NCI-H345 treated with DMSO at 0.1 percent for 48 hours (cell line): ENCODE results near the gene SLC22A14.
"Not testable (repeated sequence)": the region's sequence is repeated elsewhere in the genome, so short reads cannot be mapped to it uniquely, and the experiment has no call there.

Experiments used
- DNase-seq: peaks from one replicate; lab custom pipeline; 2025; ENCODE audit not compliant: unreplicated experiment; lab: John Stamatoyannopoulos, UW

The SLC22A14 gene, protein sequence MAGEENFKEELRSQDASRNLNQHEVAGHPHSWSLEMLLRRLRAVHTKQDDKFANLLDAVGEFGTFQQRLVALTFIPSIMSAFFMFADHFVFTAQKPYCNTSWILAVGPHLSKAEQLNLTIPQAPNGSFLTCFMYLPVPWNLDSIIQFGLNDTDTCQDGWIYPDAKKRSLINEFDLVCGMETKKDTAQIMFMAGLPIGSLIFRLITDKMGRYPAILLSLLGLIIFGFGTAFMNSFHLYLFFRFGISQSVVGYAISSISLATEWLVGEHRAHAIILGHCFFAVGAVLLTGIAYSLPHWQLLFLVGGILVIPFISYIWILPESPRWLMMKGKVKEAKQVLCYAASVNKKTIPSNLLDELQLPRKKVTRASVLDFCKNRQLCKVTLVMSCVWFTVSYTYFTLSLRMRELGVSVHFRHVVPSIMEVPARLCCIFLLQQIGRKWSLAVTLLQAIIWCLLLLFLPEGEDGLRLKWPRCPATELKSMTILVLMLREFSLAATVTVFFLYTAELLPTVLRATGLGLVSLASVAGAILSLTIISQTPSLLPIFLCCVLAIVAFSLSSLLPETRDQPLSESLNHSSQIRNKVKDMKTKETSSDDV

GRCh38 chr3:38281895-38282686 lies at the start of gene SLC22A14:
SLC22A14 (plus strand) TSS chr3:38282294; CDS start chr3:38306027, 23,733 bp downstream.
- DNase-seq: no peak

- no peak for DNase-seq
Observed at GRCh38 chr3:38232701-38233100, 49.4 kb upstream of the SLC22A14 start.

DNA sequence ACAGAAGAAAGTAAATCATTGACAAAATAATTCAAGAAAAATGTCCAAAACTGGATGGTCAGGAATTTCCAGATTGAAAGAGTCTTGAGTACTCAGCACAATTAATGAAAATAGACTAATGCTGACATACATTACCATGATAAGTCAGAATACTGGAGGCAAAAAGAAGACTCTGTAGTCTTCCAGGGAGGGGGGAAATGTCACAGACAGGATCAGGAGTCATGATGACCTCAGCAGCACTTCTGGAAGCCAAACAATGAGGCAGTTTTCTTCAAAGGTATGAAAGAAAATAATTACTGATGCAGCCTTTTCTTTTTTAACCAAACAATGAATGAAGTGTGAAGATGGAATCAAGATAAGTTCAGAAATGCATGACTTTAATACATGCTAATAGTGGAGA lies 46.6 kb upstream of the SLC22A14 start:
- no peak for DNase-seq

DNA sequence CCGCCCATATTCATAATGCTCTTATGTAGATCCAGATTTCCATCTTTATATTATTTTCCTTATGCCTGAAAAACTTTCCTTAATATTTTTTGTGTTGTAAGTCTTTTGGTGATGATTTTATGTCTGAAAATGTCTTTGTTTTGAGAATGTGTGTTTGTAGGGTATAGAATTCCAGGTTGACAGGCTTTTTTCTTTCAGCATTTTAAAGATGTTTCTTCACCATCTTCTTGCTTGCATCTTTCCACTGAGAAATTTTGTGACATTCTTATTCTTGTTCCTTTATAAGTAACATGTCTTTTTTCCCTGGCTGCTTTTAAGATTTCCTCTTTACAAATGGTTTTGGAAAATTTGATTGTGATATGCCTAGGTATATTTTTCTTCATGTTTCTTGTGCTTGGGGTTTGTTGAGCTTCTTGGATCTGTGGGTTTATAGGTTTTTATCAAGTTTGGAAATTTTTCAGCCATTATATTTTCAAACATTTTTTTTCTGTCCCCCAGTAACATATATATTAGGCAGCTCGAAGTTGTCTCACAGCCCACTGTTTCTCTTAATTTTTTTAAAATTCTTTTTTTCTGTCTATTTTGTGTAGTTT lies 43.6 kb upstream of the SLC22A14 start:
- no peak for DNase-seq

GRCh38 chr3:38242812-38243211 lies 39.3 kb upstream of the SLC22A14 start:
- not testable (repeated sequence) for DNase-seq

- DNase-seq: no peak
Observed at GRCh38 chr3:38245930-38246329, 36.2 kb upstream of the SLC22A14 start.

DNA sequence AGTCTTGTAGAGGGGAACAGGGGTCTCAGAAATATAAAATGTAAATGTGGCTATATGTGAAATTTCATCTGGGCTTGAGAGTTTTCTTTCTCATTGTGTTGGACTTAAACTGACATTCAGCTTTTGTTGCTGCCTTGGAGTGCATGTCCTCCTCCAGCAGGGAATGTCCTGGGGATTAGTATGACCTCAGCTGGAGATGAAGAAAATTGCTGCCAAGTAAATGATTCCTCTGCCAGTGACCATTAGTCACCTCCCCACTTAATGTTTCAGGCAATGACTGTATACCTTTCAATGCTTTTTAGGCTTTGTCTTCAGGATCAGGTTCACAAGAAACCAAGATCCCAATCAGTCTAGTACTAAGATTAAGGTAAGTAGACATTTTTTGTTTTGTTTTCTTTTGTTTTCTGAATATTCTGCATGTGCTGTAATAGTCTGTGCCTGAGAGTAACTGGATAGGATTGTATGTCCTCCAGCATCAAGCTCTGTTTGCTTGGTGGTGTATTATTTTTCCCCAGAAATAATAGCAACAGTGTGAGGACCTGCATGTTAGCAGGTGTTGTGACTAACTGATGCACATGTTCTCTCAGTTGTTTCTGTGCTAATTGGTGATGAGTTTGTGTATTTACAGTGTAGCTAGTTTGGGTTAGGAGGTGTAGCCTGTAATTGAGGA lies 34.6 kb upstream of the SLC22A14 start:
- DNase-seq: no peak

DNA sequence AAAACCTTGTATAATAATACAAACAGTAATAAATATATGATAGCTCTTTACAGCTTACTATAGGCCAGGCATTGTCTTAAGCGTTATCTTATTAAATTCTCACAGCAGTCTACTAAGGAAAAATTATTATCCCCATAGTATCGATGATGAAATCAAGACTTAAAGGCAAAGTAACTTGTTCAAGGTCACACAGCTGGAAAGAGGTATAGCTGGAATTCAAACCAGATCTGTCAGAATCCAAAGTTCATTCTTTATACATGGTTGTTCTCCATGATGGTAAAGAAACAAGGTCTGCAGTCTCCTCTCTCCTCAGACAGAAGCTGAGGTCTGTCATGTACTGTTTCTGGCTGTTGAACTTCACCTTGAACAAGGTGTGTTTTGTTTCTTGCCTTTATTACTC lies 31.9 kb upstream of the SLC22A14 start:
- DNase-seq: no peak

- no peak for DNase-seq
Observed at GRCh38 chr3:38251197-38251596, 30.9 kb upstream of the SLC22A14 start.

DNA sequence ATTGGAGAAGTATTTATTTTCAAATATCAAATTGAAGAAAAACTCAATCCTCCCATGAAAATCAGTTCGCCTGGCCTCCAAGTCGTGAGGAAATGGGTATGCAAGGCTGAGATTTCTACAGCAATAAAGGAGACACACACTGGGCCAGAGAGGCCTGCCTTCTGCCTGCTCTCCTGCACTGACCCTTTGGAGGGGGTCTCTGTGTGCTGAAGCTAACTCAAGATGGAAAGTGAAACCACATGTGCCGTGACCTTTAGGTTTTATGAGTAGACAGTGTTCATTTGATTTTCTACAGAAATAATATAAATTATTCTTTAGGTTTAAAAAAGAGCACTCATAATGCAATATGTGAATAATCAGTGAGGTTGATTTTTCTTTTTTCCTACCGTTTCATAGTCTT lies 28.4 kb upstream of the SLC22A14 start:
- no peak for DNase-seq

DNA sequence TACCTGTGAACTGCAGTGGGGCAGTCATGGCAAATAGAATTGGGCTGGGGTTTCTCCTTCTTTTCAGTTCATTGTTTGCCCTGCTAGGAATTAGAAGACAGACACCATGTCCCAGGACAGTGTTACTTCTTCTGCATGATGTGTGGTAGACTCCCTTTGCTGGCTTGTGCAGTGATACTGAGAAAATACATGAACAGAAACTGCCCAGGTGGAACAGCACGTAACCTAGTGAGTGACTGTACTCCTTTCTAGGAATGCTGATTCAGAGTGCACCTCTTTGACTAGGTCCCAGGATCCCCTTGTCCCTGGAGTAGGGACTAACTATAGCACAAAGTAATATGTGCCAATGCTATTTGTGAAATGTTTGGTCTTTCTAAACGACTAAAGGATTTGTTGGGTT lies 27.2 kb upstream of the SLC22A14 start:
- DNase-seq: no peak

- no peak for DNase-seq
Observed at GRCh38 chr3:38255627-38256026, 26.5 kb upstream of the SLC22A14 start.

DNA sequence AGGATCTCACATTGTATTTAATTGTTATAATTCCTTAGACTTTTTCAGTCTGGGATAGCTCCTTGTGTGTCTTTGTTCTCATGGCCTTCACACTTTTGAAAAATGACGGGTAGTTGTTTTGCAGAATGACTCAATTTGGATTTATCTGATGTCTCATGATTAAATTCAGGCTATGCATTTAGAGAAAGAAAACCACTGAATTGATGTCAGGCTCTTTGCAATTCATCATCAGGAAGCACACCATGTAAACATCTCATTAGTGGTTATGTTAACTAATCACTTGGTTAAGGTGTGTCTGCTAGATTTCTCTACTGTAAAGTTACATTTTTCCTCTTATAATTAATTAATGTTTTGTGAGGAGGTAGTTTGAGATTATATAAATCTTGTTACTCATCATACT lies 24.5 kb upstream of the SLC22A14 start:
- DNase-seq: no peak

GRCh38 chr3:38260474-38260873 lies 21.6 kb upstream of the SLC22A14 start:
- DNase-seq: no peak

- no peak for DNase-seq
Observed at GRCh38 chr3:38264353-38264771, 17.7 kb upstream of the SLC22A14 start.

GRCh38 chr3:38264779-38265178 lies 17.3 kb upstream of the SLC22A14 start:
- no peak for DNase-seq

DNA sequence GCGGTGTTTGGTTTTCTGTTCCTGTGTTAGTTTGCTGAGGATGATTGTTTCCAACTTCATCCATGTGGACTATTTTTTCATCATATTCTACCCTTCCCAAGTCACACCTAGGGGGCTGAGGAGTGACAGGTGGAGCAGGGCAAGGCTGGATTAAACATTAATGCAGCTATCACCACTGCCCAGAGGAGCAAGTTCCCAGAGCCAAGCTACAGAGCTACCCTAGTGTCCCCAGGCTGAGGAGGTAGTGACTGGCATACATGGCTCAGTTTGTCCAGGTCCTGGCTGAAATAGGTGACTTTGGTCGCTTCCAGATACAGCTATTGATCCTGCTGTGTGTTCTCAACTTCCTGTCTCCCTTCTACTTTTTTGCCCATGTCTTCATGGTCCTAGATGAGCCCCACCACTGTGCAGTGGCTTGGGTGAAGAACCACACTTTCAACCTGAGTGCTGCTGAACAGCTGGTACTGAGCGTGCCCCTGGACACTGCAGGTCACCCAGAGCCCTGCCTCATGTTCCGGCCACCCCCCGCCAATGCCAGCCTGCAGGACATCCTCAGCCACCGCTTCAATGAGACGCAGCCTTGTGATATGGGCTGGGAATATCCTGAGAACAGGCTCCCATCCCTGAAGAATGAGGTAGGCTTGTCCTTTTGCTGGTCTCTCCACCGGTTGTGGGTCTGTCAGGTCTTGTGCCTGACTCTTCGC lies 16.3 kb upstream of the SLC22A14 start, which contains the start of gene SLC22A13:
SLC22A13 (plus strand) TSS at position 209 of the 704 bp plus-strand sequence; CDS start at position 258, 49 bp downstream.
- no peak for DNase-seq

DNA sequence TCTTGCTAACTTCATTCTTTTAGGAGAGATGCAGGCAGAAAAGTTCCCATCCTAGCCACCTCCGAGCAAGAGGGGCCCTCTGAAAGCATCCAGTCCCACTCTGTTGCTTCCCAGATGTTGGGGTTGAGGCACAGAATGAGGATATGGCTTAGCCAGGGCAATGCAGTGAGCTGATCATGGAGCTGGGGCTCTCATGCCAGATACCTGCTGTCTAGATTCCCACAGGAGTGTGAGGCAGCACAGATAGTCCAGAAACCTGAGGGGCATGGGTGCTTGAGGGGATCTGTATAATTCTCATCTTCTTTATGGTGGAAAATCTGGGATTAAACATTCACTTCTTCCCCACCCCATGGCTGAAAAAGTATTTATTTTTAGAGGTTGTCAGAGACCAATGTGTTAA lies 15.3 kb upstream of the SLC22A14 start:
- no peak for DNase-seq

GRCh38 chr3:38267662-38268061 lies 14.4 kb upstream of the SLC22A14 start:
- no peak for DNase-seq

GRCh38 chr3:38268087-38268486 lies 14.0 kb upstream of the SLC22A14 start:
- DNase-seq: no peak
